CD4-positive, alpha-beta T cell treated with Interleukin-1 beta for 1 hour (primary cell): ENCODE measurements around the gene TTC33.
"Not testable (repeated sequence)": the region's sequence is repeated elsewhere in the genome, so short reads cannot be mapped to it uniquely, and the experiment has no call there.

Experiments
- DNase-seq, 2 donors: peaks; one replicate each; pipeline ENCODE4 v3.0.0-alpha.2; 2020 to 2022

Gene TTC33

DNA sequence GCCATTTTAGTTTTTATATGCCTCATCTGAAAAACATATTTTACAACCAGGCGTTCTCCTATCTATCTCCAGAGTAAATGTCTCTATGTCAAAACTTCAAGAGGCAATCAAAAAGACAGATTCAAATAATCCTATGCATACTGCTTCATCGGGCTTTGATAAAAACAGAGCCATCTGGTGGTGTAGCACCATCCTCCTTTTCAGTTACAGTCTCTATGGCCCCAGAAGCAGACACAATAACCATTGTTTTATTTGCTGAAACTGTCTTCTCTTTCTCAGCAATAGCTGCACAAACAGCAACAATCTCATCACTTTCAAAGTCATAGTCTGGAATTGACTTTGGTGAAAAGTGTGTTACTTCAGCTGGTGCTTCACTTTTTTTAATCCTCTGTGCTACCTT lies 39.8 kb downstream of the TTC33 start:
- DNase-seq = no peak

DNA sequence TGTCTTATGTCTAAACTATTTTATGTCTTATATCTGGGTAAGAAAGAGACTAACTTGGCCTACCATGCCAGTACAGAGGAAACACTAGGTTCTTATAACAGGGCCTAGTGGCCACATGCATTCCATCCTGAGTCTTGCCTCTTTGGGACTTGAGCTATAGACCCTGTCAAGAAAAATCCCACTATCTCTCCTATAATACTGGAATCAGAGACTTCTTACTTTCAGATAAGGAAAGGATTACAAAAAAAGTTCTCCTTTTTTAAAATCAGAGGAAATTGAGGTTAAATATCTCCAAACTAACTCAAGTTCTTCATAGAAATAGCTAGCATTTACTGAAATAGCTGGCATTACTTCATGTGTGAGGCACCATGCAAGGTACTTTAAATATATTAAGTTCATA lies 41.8 kb downstream of the TTC33 start:
- DNase-seq = no peak

- not testable (repeated sequence) for DNase-seq
Measured at GRCh38 chr5:40710575-40710974, 45.2 kb downstream of the TTC33 start.

GRCh38 chr5:40705484-40705883 lies 50.3 kb downstream of the TTC33 start:
- DNase-seq = not testable (repeated sequence)

GRCh38 chr5:40702027-40702426 lies 53.7 kb downstream of the TTC33 start:
- DNase-seq = not testable (repeated sequence)

GRCh38 chr5:40700116-40700782 lies 55.5 kb downstream of the TTC33 start:
- no peak for DNase-seq

- DNase-seq = no peak
Measured at GRCh38 chr5:40694433-40694832, 61.3 kb downstream of the TTC33 start.

GRCh38 chr5:40691894-40692293 lies 63.9 kb downstream of the TTC33 start:
- DNase-seq = no peak

DNA sequence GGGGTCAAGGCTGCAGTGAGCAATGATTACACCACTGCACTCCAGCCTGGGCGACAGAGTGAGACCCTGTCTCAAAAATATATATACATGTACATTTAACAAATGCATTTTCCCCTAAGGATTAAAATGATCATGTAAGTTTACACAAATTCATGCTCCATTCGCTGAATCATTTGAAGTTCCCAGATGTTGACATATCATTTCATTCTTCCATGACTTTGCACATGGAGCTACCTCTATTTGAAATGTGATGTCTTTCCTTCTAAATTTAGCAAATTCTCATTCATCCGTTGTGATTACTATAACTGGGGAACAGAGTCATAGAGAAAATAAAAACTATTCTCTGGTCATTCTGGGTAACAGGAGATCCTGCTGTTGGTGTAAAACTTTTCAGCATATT lies 65.5 kb downstream of the TTC33 start:
- no peak for DNase-seq

- peak in 1 of 2 donors; percentile 30 for DNase-seq
Measured at GRCh38 chr5:40689438-40689837, 66.3 kb downstream of the TTC33 start.

DNA sequence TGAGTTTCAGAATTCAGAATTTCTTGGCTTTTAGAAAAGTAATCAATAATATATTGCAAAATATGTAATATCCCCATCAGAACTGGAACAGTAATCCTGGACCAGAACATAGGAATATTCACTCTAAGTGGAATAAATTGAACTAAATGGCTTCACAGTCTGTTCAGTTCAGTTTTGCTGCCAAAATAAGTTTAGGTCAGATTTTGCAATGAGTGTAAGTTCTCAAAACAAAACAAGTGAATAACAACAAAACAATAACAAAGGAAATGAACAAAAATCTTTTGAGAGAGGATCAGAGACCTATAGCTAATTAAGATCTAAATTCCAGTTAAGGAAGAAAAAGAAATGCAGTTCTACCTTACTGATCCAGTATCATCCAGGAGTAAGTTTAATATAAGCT lies 66.8 kb downstream of the TTC33 start:
- no peak for DNase-seq

DNA sequence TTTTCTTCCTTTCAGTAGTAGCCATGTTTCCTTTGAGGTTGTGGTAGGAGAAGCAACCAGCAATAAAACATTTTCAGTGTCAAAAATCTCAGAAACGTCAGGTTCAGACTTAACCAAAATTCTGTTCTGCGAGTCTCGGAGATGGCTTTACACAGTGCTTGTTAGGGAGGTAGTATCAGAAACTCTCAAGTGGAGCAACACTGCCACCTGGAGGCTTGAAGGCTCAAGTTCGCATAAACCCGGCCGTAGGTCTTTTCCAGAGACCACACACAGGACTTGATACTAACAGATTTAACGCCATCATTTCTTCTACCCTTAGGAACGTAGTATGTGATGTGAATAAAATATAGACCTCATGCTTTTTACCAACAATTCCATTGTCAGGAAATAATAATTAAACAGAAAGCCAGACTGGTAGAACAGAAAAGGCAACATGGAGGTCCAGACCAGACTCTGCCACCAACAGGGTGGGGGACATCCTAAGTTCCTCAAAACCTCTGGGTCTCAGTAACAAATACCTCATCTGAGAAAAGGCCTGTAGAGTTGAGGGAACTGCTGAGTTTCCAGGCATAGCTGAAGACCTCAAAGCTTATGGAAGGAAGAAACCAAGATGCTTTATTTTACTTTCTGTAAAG lies 67.5 kb downstream of the TTC33 start:
- DNase-seq = peak; percentile 86 to 89

DNA sequence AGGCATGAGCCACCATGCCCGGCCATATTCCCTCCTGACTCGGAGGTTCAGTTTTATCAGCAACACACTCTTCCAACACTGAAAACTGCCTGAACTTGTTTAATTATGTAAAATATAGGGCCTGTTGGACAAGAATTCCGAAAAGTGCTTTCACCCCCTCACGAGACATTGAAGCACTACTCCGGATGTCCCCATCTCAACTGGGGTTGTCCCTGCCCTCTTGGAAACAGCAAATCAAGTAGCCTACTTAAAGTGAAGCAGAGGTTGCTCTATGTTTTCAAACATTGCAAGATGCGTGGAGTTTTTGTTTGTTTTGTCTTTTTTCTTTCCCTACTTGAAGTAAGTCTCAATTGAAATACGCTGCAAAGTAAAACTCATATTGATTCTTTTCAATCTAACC lies 68.4 kb downstream of the TTC33 start:
- peak in 1 of 2 donors; percentile 55 for DNase-seq

- no peak for DNase-seq
Measured at GRCh38 chr5:40685976-40686486, 69.7 kb downstream of the TTC33 start.

DNA sequence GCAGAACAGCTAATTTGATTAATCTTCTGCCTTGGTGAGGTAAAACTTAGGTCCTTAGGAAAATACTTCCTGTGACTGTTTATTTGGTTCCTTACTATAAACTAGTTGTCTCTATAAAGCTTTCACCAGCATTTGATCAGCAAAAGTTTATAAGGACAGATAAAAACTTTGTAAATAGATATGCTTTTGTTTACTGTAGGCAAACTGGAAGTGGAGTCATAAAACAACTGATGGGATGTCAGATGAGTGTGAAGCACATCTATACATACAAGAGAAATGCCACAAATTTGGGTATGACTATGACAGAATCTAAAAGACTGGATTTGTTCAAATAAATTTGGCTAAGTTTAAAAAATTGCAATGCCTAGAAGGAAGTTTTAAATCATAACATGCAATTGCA lies 70.6 kb downstream of the TTC33 start:
- DNase-seq = no peak

DNA sequence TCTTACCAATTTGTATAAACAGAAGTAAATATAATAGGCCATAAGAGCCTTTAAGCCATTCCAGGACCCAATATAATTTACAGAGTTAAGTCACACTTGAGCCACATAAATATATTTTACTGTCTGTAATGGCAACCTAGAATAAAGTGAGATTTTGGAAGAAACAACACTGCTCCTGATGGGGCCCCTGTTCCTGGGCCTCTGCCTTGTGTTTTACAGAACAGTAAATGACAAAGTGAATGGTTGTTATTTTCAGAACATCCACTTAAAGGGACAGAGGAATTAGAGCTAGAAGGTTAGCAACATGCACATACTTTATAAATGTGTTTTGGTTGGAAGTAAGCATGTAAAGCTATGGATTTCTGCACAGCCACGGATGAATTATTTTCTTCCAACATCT lies 72.5 kb downstream of the TTC33 start:
- no peak for DNase-seq

DNA sequence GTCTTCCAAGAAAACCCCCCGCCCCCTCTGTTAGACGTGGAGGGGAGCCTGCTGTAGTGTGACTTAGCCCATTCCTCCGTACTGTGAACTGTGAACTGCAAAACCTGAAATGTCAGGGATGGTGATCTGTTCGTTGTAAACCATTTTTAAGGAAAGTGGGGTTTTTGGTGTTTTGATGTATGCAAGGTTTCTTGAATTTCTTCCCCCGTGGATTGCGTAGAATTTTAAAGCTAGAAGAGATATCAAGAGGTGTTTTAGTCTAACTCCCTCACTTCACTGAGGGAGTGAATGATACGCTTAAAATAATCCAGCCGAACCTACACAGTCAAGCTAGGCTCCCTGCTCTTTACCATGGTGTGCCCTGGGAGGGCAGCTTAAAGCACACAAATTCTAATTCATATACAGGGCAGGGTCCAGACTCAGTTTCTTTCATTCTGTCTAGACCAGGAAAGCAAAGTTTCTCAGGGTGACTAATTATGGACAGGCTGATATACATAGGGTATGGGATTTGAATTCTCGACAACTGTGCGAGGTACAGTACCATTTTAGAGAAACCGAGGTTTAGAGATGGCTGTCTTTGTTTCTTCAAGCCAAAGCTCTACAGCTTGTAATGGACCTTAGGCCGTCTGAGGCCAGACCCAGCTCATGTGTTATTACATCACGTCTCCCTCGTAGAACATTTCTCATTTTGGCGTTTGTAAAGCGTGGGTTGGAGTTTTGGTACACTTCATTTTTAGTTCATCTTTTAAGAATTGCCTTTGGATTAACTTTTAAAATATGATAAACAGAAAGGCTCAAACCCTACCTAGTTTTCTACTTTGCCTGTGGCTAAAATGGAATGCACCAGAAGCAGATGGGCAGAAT lies 73.4 kb downstream of the TTC33 start:
- DNase-seq = no peak

DNA sequence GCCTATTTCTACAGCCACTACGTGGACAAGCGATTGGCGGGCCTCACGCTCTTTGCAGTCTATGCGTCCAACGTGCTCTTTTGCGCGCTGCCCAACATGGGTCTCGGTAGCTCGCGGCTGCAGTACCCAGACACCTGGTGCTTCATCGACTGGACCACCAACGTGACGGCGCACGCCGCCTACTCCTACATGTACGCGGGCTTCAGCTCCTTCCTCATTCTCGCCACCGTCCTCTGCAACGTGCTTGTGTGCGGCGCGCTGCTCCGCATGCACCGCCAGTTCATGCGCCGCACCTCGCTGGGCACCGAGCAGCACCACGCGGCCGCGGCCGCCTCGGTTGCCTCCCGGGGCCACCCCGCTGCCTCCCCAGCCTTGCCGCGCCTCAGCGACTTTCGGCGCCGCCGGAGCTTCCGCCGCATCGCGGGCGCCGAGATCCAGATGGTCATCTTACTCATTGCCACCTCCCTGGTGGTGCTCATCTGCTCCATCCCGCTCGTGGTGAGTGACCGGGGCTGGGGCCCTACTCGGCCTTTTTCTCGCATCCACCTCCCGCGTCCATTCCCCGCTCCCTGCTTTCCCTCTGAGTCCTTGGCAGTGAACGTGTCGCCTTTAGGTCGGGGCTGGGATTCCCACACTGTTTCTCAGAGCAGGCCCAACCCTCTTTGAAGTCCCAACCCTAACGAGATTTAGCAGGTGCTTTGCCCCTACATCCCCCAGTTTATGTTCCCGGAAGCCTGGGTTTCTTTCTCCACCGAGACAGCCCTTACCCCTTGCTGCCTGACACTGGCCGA lies 74.2 kb downstream of the TTC33 start:
- peak; percentile 41 to 58 for DNase-seq

DNA sequence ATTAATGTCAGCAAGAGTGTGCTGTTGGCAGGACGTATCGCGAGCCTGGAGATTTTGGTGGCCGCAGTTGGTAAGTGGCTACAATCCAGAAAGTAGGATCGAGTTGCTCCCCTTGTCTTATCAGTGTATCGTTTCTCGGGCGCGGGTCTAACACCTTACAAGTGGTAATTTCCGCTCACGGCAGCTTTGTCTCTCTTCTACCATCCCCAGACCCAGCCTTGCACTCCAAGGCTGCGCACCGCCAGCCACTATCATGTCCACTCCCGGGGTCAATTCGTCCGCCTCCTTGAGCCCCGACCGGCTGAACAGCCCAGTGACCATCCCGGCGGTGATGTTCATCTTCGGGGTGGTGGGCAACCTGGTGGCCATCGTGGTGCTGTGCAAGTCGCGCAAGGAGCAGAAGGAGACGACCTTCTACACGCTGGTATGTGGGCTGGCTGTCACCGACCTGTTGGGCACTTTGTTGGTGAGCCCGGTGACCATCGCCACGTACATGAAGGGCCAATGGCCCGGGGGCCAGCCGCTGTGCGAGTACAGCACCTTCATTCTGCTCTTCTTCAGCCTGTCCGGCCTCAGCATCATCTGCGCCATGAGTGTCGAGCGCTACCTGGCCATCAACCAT lies 74.9 kb downstream of the TTC33 start:
- DNase-seq = peak; percentile 55 to 60

DNA sequence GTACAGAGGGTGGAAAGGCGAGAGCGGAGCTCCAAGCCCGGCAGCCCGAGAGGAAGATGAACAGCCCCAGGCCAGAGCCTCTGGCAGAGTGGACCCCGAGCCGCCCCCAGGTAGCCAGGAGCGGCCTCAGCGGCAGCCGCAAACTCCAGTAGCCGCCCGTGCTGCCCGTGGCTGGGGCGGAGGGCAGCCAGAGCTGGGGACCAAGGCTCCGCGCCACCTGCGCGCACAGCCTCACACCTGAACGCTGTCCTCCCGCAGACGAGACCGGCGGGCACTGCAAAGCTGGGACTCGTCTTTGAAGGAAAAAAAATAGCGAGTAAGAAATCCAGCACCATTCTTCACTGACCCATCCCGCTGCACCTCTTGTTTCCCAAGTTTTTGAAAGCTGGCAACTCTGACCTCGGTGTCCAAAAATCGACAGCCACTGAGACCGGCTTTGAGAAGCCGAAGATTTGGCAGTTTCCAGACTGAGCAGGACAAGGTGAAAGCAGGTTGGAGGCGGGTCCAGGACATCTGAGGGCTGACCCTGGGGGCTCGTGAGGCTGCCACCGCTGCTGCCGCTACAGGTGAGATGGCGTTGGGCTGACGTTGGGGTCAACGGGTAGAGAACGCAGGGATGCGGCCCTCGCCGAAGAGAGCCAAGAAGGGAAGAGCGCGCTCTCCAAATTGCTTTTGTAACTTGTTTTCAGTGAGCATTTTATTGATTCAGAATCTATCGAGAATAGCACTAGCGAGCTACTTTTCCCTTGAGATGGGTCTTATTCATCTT lies 75.7 kb downstream of the TTC33 start, which contains the start of gene PTGER4:
Gene PTGER4 (plus strand): TSS at position 3 of the 769 bp plus-strand sequence. CDS start 1,079 bp downstream, outside the sequence.
- DNase-seq = peak in 1 of 2 donors; percentile 42
